ENCODE results near the gene RACGAP1.
A peak's percentile ranks its signal among the peaks of the same experiment; 100 is the strongest.

Gene RACGAP1

GRCh38 chr12:49954863-49955830 lies 70.1 kb downstream of the RACGAP1 start:
- no peak overlapping the region for H3K4me3 Mint-ChIP-seq
- H3K4me1 Mint-ChIP-seq = peaks cover 7% of the 10 kb centered on the region
- peaks cover 80% of the 10 kb centered on the region for H3K27me3 Mint-ChIP-seq
- no peaks in the 10 kb centered on the region for H3K9me3 Mint-ChIP-seq
- H3K27ac Mint-ChIP-seq = no peak overlapping the region
- ATAC-seq = no peak
- no peaks in the 10 kb centered on the region for H3K36me3 Mint-ChIP-seq

GRCh38 chr12:49953961-49954846 lies 71.1 kb downstream of the RACGAP1 start:
- H3K4me1 Mint-ChIP-seq = peaks cover 6% of the 10 kb centered on the region
- no peak for ATAC-seq
- H3K27ac Mint-ChIP-seq = no peak overlapping the region
- no peak overlapping the region for H3K4me3 Mint-ChIP-seq
- no peaks in the 10 kb centered on the region for H3K36me3 Mint-ChIP-seq
- H3K27me3 Mint-ChIP-seq = peaks cover 80% of the 10 kb centered on the region
- no peaks in the 10 kb centered on the region for H3K9me3 Mint-ChIP-seq

- Mint-ChIP-seq H3K36me3 (no peaks in the 10 kb centered on the region), H3K4me3 (no peak overlapping the region), H3K9me3 (no peaks in the 10 kb centered on the region), H3K27ac (no peak overlapping the region), H3K4me1 (peaks cover 6% of the 10 kb centered on the region), H3K27me3 (peaks cover 80% of the 10 kb centered on the region)
- no peak for ATAC-seq
Observed at GRCh38 chr12:49953151-49953550, 72.1 kb downstream of the RACGAP1 start.

GRCh38 chr12:49952391-49953055 lies 72.8 kb downstream of the RACGAP1 start:
- Mint-ChIP-seq H3K9me3 (no peaks in the 10 kb centered on the region), H3K4me1 (peaks cover 6% of the 10 kb centered on the region), H3K4me3 (no peak overlapping the region), H3K27me3 (peaks cover 80% of the 10 kb centered on the region), H3K27ac (no peak overlapping the region), H3K36me3 (no peaks in the 10 kb centered on the region)
- ATAC-seq = no peak

- H3K4me3 Mint-ChIP-seq = no peak overlapping the region
- H3K9me3 Mint-ChIP-seq = no peaks in the 10 kb centered on the region
- H3K27ac Mint-ChIP-seq = no peak overlapping the region
- H3K27me3 Mint-ChIP-seq = peaks cover 71% of the 10 kb centered on the region
- H3K36me3 Mint-ChIP-seq = no peaks in the 10 kb centered on the region
- ATAC-seq = no peak
- peaks cover 6% of the 10 kb centered on the region for H3K4me1 Mint-ChIP-seq
Observed at GRCh38 chr12:49951411-49952240, 73.7 kb downstream of the RACGAP1 start.

GRCh38 chr12:49950273-49951251 lies 74.7 kb downstream of the RACGAP1 start, which contains the start of gene AQP2:
Gene AQP2, plus strand, starts transcription at chr12:49950737. Its CDS starts 94 bp downstream, at chr12:49950831.
- Mint-ChIP-seq H3K4me1 (peaks cover 14% of the 10 kb centered on the region), H3K36me3 (no peaks in the 10 kb centered on the region), H3K9me3 (no peaks in the 10 kb centered on the region), H3K27ac (no peak within 1 kb of the TSS), H3K27me3 (peaks cover 70% of the 10 kb centered on the region), H3K4me3 (no peak within 1 kb of the TSS)
- ATAC-seq = no peak

- H3K4me3 Mint-ChIP-seq = no peak overlapping the region
- no peak for ATAC-seq
- no peaks in the 10 kb centered on the region for H3K9me3 Mint-ChIP-seq
- H3K4me1 Mint-ChIP-seq = peaks cover 19% of the 10 kb centered on the region
- H3K36me3 Mint-ChIP-seq = no peaks in the 10 kb centered on the region
- peaks cover 73% of the 10 kb centered on the region for H3K27me3 Mint-ChIP-seq
- H3K27ac Mint-ChIP-seq = no peak overlapping the region
Observed at GRCh38 chr12:49949866-49950265, 75.4 kb downstream of the RACGAP1 start.

GRCh38 chr12:49948866-49949845 lies 76.1 kb downstream of the RACGAP1 start:
- peaks cover 66% of the 10 kb centered on the region for H3K27me3 Mint-ChIP-seq
- peaks cover 19% of the 10 kb centered on the region for H3K4me1 Mint-ChIP-seq
- no peaks in the 10 kb centered on the region for H3K9me3 Mint-ChIP-seq
- H3K4me3 Mint-ChIP-seq = no peak overlapping the region
- no peak overlapping the region for H3K27ac Mint-ChIP-seq
- no peak for ATAC-seq
- H3K36me3 Mint-ChIP-seq = no peaks in the 10 kb centered on the region

- Mint-ChIP-seq H3K4me1 (peaks cover 19% of the 10 kb centered on the region), H3K27ac (no peak overlapping the region), H3K9me3 (no peaks in the 10 kb centered on the region), H3K27me3 (peaks cover 52% of the 10 kb centered on the region), H3K36me3 (no peaks in the 10 kb centered on the region), H3K4me3 (no peak overlapping the region)
- no peak for ATAC-seq
Observed at GRCh38 chr12:49947593-49948226, 77.6 kb downstream of the RACGAP1 start.

GRCh38 chr12:49946497-49946896 lies 78.8 kb downstream of the RACGAP1 start:
- no peak for ATAC-seq
- H3K9me3 Mint-ChIP-seq = no peaks in the 10 kb centered on the region

GRCh38 chr12:49946086-49946485 lies 79.2 kb downstream of the RACGAP1 start:
- Mint-ChIP-seq H3K9me3 (no peaks in the 10 kb centered on the region), H3K27ac (peak overlapping the region; percentile 71), H3K27me3 (peaks cover 51% of the 10 kb centered on the region), H3K4me1 (peaks cover 22% of the 10 kb centered on the region), H3K36me3 (no peaks in the 10 kb centered on the region), H3K4me3 (no peak overlapping the region)
- ATAC-seq = no peak

More at GRCh38 chr12:49946497-49946896, 78.8 kb downstream of the RACGAP1 start:
- Mint-ChIP-seq H3K36me3 (no peaks in the 10 kb centered on the region), H3K27me3 (peaks cover 51% of the 10 kb centered on the region), H3K27ac (no peak overlapping the region), H3K4me1 (peaks cover 22% of the 10 kb centered on the region), H3K4me3 (no peak overlapping the region)
